Kidney glomerular epithelial cell (primary cell): Measurements from ENCODE around the gene P3H3.

Experiments used
- DNase-seq: peaks from one replicate; lab custom pipeline; 2025; lab: John Stamatoyannopoulos, UW

The P3H3 gene

DNA sequence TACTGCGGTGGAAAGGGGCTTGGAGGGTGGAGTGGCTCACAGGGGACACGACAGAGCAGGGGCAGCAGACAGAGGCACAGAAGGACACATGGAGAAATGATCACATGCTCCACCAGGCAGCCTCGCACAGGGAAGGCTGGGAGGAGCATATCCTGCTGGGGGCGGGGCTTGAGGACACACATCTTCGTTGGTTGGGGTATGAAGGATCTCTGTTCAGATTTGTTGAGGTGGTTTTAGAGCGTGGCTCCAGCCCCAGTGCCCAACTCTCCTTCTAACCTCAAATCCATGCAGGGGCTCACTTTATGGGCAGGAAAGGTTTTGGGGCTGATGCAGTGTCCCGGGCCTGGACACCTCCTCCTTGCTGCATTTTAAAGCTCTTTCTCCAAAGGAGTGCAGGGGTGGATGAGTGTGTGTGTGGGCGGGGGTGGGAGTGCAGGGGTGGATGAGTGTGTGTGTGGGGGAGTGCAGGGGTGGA, 733 bp upstream of the P3H3 start:
- peak; percentile 48 for DNase-seq

DNA sequence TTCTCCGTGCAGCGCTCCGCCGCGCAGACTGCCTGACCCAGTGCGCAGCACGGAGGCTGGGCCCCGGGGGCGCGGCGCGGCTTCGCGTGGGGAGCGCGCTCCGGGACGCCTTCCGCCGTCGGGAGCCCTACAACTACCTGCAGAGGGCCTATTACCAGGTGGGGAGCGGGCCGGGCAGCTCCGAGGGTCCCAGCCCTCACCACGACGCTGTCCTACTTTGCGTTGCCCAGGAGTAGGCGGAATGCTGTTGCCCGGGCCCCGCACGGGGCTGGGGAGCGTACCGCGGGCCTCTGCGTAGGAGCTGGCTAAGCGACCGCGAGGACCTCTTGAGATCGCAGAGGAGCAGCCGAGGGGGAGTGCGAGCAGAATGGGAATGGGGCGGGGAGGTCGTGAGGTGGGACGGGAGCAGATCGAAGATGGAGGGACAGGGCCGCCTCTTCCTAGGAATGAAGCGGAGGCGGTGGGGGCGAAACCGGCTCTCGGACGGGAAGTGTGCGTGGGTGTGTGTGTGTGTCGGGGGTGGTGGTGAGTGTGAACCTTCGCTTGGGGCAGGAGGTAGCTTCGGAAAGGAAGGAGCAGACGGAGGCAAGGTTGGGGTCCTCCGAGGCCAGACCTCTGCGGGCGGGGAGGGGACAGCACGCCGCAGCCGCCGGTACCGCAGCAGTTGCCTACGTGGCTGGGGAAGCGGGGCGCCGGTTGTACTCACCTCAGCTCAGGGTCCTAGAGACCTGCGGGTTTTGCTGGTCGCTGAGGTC, 751 bp downstream of the P3H3 start:
- peak; percentile 55 for DNase-seq

DNA sequence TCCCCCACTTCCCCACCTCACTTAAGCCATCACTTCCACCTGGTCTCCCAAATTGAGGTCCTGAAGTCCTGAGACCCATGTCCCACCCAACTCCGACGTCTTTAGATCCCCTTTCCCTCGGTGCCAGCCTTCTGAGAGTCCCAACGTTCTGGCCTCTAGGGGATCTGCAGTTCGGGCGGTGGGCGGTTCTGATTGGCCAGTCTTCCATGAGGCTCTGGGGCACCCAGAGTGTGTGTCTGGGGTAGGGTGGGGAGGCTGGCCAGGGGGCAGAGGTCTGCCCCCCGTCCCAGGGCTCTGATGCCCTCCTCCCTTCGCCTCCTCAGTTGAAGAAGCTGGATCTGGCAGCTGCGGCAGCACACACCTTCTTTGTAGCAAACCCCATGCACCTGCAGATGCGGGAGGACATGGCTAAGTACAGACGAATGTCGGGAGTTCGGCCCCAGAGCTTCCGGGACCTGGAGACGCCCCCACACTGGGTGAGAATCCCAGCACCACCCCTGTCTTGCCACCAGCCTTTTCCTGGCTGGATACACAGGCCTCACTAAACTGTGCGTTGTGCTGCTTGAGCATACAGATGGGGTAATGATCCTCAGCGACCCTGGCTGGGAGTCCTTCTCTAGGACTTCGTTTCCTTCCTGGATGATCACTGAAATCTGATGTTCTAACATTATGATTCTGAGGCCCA, 1.5 kb downstream of the P3H3 start:
- DNase-seq = no peak

DNA sequence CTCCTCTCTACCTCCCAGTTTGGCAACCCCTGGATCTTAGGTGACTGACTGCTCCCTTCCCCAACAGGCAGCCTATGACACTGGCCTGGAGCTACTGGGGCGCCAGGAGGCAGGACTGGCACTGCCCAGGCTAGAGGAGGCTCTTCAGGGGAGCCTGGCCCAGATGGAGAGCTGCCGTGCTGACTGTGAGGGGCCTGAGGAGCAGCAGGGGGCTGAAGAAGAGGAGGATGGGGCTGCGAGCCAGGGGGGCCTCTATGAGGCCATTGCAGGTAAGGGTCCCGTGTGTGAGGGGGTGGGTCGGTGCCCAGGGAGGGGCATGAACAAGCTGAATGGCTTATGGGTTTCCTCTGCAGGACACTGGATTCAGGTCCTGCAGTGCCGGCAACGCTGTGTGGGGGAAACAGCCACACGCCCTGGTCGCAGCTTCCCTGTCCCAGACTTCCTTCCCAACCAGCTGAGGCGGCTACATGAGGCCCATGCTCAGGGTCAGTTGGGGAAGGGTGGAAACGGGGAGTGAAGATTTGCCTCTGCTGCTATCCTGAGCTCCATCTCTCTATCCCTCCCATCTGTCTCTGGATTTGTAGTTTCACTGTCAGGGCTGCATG, 2.2 kb downstream of the P3H3 start:
- DNase-seq = no peak

DNA sequence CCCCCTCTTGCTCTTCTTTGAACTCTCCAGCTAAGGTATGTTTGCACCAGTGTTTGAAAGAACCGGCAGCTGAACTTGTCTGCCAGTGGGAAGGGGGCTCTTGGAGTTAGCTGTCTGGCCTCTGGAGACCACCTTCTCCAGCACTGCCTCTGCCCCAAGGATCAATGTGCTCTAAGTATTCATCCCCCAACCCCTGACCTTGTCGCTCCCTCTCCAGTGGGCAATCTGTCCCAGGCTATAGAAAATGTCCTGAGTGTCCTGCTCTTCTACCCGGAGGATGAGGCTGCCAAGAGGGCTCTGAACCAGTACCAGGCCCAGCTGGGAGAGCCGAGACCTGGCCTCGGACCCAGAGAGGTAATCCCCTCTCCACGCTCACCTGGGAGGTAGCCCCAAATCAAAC, 2.8 kb downstream of the P3H3 start:
- DNase-seq = no peak

DNA sequence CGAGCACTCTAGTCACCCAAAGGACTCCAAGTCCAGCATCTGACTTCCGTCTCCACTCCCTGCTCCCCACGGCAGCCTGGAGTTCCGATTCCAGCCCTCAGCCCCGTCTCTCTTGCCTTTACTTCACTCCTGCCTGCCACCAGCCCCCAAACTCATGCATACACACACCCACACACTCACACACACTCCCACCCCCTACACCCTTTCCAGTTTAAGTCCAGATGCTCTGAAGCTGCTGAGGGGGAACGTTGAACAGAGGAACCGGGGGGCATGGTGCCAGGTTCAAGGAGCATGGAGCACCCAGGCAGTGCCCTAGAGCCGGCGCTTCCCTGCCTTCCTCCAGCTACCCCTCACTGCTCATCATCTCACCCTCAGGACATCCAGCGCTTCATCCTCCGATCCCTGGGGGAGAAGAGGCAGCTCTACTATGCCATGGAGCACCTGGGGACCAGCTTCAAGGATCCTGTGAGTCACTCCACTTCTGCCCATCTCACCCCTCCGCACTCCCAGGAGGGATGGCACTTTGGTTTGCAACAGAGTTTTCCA, 3.3 kb downstream of the P3H3 start:
- no peak for DNase-seq

- no peak for DNase-seq
These were observed 3.9 kb downstream of the P3H3 start for GRCh38 chr12:6832125-6832524.

GRCh38 chr12:6833189-6833890, 5.1 kb downstream of the P3H3 start:
- DNase-seq = no peak

- no peak for DNase-seq
These were observed 6.0 kb downstream of the P3H3 start for GRCh38 chr12:6834254-6834653.

DNA sequence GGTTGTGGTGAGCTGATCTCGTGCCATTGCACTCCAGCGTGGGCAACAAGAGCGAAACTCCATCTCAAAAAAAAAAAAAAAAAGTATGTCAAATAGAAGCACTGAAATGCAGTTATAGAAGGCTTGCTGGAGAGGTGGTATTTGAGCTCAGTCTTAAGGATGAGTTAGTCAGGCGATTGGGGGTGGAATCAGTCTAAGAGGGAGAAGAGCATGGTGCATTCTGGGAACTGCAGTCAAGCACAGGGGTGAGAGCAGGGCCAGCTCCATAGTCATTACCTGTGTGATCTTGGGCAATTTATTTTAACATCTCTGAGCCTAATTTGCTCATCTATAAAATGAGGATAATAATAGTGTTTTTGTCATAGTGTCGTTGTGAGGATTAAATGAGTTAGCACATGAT, 6.7 kb downstream of the P3H3 start:
- DNase-seq = no peak

DNA sequence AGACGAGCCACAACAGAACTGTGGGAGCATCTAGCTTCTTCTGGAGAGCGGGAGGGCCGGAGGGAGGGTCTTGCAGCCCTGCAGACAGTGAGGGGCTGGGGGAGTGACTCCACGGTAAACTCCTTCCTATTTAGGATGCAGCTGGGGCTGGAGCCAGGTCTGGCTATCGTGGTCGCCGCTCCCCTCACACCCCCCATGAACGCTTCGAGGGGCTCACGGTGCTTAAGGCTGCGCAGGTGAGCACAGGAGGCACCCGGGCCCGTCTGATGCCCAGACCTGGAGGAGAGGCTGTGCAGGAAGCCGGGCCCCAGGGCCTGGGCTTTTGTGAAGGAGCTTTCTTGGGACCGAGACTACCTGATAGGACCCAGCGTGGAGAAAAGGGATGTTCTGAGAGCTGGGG, 8.6 kb downstream of the P3H3 start:
- DNase-seq = no peak

DNA sequence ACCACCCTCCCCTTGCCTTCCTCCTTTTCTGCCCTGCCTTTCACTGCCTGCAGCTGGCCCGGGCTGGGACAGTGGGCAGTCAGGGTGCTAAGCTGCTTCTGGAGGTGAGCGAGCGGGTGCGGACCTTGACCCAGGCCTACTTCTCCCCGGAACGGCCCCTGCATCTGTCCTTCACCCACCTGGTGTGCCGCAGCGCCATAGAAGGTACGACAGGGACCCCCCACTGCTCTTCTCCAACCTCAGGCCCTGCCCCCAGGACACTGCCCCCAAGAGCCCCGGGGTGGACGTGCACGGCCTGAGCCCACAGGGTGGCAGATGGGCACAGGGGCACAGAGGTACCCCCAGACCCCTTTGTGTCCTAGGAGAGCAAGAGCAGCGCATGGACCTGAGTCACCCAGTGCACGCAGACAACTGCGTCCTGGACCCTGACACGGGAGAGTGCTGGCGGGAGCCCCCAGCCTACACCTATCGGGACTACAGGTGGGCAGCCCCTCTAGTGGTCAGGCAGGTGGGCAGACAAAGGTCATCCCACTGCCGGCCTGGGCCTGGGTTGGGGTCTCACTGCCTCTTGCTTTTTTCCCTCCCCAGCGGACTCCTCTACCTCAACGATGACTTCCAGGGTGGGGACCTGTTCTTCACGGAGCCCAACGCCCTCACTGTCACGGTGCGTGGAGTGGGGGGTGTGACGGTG, 9.3 kb downstream of the P3H3 start:
- no peak for DNase-seq

DNA sequence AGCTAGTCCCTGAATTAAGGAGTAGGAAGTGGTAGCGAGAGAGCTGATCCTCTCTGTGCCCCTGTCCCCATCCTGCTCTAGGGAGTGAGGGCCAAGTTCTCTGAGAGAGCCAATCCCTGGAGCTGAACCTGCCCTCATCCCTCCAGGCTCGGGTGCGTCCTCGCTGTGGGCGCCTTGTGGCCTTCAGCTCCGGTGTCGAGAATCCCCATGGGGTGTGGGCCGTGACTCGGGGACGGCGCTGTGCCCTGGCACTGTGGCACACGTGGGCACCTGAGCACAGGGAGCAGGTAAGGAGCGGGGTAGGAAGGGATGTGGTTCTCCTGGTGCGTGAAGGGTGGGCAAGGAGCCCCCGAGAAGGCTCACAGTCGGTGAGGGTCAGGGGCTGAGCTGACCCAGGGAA, 10.6 kb downstream of the P3H3 start:
- no peak for DNase-seq

DNA sequence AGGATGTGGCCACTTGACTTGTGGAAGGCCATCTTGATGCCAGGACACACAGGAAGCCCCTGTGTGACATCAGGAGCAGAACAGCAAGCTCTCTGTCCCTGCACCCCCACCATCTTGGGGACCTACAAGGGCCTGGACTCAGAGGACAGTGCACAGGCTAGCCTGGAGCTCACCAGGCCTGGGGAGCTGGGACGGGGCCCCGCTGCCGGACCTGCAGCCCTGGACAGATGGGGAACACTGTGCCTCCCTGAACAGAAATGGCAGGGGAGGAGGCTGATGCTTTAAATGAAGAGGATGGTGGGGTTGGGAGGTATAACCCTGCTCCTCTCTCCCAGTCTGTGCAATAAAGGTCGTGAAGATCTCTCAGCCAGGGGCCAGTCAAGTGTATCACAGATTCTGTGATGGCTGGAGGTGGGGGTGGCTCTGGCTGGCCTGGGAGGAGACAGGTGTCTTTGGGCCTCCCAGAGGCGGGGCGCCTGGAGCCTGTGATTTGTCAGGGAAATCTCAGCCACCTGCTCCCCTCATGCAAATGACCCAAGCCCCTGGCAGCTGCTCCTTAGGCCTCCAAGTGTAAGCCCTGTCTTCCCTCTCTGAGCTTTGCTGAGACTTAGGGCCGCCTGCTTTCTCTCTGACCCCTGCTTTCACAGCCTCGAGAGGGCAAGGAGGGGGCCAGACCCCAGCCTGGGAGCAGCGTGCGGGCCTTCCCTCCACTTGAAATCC, 11.4 kb downstream of the P3H3 start:
- DNase-seq = no peak

DNA sequence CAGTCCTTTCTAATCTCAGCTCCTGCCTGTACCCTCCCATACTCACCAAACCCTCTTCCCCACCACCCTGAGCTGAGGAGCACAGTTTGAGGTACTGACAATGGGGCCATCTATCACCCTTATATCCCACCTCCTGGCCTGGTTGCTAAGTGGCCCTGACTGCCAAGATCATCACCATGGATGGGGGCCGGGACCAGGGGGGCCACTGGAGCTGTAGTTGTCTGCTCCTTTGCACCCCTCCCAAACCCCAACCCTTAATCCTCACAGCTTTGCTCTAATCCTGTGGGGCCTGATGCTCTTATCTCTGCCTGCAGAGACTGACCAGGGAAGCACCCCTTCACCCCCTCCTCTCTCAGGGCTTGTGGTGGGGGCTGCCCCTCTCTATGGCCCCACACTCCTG, 12.1 kb downstream of the P3H3 start:
- no peak for DNase-seq

DNA sequence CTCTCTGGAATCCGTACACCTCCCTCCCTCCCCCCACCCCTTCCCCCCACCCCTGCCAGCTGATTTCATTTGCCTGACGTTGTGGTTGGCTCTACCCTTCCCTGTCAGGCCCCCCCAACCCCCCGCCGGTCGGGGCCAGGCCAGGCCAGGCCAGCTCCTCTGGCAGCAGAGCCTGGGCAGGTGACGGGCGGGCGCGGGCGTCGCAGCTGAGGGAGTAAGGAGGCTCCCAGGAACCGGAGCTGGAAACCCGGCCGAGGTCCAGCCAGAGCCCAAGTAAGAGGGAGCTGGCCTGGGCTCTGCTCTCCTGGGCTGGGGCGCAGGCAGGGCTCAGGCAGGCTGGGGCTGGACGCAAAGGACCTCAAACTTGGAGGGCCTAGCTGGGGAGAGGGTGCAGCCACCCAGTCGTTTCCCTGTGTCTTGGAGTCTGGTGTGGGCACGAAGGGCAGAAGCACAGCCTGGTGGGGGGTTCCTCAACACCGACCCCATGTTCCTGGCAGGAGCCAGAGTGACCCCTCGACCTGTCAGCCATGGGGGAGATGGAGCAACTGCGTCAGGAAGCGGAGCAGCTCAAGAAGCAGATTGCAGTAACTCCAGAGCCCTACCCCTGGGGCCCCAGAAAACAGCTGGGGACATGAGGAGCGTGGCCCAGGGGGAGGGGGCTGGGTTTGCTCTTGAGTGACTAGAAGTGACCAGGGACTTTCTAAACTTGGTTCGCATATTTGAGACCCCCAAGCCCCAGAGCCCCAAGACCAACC, 12.7 kb downstream of the P3H3 start, which contains the start of gene GNB3:
Gene GNB3, plus strand, starts transcription at position 165 of the 755 bp plus-strand sequence. Its CDS starts 363 bp downstream, at position 528.
- DNase-seq = no peak

- DNase-seq = no peak
These were observed 13.9 kb downstream of the P3H3 start for GRCh38 chr12:6842075-6842474.

DNA sequence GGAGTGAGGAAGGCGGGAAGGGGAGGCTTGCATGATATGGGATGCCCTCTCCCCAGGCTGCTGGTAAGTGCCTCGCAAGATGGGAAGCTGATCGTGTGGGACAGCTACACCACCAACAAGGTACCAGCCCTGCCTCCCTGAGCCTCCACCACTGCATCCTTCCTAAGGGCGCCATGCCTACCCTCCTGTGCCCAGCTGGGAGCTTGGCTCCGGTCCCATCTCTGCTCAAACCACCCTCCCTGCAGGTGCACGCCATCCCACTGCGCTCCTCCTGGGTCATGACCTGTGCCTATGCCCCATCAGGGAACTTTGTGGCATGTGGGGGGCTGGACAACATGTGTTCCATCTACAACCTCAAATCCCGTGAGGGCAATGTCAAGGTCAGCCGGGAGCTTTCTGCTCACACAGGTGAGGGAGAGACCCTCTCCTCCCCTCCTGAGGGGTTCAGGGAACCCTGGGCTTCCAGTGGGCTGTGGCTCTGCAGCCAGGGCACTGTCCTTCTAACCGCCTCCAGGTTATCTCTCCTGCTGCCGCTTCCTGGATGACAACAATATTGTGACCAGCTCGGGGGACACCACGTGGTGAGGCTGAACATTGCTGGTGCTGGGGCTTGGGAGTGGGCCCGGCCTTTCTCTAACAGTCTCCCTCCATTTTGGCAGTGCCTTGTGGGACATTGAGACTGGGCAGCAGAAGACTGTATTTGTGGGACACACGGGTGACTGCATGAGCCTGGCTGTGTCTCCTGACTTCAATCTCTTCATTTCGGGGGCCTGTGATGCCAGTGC, 15.1 kb downstream of the P3H3 start:
- no peak for DNase-seq

GRCh38 chr12:6845395-6845794, 17.2 kb downstream of the P3H3 start:
- DNase-seq = no peak
